ENCODE data around the gene PHTF2.
A peak's percentile ranks its signal among the peaks of the same experiment; 100 is the strongest.
"Not testable (repeated sequence)": the region's sequence is repeated elsewhere in the genome, so short reads cannot be mapped to it uniquely, and the experiment has no call there.

The PHTF2 gene

DNA sequence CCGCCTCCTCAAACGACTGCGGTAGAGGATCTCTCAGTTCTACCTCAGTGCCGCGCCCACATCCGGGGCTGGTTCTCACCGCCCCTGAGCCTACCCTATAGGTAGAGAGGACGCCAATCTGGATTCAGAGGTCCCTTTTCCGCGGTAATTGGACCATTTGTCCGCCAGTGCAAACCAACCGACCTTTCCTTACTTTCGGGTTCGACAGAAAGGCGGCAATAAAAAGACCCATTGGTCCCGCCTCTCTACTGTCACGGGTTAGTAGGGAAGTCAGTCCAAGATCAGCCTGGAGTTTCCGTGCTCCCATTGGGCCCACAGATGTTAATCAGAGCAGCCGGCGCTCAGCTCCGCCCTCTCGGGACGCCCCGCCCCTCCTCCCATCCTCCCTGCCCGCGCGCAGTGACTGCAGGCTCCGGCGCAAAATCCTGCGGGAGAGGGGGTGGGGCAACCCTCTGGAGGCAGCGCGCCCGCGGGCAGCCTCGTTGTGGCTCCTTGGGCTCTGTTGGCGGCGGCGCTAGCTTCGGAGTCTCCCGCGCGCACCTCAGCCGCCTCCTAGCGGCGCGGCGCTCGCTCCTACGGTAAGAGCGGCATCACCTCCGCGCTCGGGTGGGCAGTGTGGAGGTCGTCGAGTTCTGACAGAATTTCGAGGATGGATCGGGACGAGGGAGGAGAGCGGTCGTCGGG, at the start of gene PHTF2, which contains the start of gene TMEM60:
PHTF2 (plus strand) TSS at position 380 of the 684 bp plus-strand sequence.
TMEM60 (minus strand) TSS at position 41 of the 684 bp plus-strand sequence. CDS start 4,061 bp downstream, outside the sequence.
- DNase-seq = peak; percentile 88 to 93

DNA sequence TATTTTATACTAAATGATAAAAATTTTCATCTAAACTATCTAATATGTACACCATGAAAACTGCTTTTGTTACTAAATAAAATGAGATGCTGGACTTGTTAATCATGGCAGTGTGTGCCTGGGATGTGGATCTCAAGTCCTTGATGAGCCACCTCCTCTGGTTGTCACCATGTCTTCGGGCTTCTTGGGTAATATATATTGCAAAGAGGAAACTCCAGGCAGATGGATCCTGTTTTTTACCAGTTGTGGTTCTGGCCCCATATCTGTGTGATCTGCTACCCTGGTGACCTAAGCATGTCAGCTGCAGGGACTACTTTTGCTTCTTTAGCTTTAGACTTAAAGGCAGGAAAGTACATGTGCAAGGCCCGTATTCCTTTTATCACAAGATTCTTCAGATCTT, 46.6 kb upstream of the PHTF2 start:
- DNase-seq = no peak

DNA sequence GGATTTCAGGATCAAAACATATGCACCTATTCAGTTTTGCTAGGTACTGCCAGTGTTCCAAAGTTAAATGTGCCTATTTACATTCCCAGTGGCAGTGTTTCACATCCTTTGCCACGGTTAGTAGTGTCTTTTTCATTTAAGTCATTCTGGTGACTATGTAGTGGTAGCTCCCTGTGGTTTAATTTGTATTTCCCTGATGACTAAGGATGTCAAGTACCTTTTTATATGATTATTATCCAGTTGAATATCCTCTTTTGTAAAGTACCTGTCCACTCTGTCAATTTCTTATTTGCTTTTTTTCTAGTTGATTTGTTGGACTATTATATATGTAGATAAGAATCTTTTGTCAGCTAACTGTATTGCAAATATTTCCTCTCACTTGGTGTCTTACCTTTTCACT, 45.4 kb upstream of the PHTF2 start:
- no peak for DNase-seq

DNA sequence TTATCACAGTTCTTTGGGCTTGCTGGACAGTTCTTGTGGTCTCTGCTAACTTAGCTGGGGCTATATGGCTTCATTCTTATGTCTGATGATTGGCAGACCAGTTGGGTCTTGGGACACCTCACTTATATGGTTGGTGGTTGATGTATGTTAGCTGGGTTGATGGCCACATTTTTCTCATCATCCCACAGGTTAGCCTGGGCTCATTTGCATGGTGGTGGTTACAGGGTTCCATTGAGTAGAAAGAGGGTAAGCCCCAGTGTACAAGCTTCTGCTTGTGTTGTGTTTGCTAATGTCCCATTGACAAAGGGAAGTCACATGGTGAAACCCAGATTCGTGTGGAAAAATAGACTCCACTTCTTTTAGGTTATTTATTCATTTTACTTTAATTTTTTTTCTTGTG, 41.0 kb upstream of the PHTF2 start:
- DNase-seq = no peak

DNA sequence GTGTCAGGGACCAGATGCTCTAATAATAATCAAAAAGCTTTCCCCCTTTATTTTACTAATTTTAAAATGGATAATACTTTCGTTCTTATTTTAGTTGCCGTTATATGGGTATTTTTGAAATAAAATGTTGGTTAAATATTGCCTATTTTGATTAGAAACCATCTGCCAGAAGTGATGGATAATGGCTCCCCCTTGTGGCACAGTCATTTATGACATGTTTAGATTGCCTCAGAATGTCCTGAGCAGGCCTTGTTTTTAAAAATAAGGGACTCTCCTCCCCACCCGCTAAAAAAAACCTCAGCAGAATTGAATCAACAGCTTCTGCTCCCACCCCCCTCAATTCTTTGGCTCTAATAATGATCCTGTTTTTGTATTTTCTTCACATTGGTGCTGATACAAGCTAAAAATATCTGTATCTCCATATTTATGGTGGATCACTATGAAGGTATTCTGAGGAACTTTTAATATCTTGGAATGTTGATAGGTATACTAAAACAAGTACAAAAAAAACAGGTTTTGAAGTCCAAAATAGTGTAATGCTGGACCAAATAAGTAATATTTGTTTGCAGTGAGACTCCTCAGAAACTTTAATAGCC, 39.2 kb upstream of the PHTF2 start:
- DNase-seq = peak; percentile 33 to 49

DNA sequence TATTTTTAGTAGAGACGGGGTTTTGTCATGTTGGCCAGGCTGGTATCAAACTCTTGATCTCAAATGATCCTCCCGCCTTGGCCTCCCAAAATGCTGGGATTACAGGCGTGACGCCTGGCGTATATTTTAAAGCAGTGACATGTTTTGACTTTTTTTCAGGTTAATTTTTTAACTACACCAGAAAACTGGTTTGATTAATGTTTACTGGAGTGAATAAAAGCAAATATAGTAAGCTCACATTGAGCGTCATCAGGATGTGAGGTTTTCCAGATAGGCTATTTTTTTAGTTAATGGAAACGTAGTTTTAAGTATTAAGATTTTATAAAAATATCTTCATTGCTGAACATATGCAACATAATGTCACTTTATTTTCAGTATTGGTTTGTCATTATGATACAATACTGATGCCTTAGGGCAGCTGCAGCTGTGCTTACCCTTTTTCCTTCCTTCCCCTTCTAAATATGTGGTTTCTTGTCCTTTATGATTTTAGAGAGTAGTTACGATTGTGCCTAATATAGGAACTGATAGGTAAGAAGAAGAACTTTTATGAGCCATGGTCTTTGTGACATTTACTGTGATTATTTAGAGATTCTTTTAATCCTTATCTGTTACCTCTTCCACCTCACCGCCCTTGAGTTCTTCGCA, 37.6 kb upstream of the PHTF2 start:
- no peak for DNase-seq

DNA sequence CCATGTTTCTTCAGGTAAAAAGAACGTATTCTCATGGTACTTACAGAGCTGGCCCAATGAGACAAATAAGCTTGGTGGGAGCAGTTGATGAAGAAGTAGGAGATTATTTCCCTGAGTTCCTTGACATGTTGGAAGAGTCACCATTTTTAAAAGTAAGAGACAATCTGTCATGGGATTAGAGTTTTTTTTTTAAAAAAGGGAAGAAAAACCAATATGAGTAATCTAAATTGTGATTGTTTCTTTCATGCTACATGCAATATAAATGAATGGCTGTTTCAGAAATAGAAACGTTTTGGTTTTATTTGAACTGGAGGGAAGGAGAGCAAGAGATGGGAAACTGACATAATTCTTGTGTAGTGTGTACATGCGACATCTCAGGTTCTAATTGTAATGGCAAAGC, 33.1 kb upstream of the PHTF2 start:
- DNase-seq = no peak

DNA sequence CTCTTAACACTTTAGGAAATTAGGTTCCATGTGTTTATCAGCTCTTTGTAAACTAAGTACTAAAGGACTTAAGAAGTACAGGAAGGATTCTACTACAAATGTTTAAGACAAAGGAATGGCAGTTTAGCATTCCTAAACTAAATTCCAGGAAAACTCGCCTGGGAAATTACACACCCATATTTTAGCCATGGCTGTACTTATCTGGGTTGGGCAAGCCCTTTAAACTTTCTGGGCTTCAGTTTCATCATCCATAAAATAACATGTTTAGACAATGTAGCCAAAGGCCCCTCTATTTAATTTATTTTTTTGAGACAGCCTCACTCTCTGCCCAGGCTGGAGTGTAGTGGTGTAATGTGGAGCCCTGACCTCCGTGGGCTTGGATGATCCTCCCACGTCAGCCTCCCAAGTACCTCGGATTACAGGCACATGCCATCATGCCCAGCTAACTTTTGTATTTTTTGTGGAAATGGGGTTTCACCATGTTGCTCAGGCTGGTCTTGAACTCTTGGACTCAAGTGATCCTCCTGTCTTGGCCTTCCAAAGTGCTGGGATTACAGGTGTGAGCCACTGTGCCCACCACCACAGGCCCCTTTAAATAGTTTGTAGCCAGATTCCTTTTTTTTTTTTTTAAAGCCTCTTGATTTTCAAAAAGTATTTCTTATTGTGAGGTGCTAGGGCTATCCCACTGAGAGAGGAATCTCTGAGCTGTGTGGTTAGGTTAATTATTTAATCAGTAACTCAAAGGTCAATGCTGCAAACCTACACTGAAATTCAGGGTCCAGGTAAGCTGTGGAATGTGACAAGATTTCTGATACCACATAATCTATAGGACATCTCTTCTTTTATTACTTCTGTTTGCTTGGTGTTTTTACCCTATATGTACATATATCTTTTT, 32.4 kb upstream of the PHTF2 start:
- DNase-seq = no peak

DNA sequence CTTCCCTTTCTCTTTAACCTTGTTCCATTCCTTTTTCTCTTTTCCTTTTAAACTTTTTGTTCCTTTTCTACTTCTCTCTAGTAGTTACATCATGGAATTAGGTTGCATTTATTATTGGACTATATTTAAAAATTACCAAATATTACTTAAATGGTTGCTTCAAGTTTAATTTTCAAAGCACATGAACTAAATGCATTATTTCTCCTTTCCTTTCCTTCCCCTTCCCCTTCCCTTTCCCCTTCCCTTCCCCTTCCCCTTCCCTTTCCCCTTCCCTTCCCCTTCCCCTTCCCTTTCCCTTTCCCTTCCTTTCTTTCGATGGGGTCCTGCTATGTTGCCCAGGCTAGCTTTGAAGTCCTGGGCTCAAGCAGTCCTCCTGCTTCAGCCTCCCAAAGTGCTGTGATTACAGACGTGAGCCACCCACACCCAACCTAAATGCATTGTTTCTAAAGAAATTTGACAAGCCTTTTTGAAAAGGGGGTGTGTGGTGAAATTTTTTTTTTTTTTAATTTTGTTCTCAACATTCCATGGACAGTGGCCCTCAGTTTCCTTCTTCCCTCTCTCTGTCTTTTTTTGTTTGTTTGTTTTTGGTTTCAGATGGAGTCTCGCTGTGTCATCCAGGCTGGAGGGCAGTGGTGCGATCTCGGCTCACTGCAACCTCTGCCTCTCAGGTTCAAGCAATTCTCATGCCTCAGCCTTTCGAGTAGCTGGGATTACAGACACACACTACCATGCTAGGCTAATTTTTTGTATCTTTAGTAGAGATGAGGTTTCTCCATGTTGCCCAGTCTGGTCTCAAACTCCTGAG, 31.6 kb upstream of the PHTF2 start:
- DNase-seq = no peak

DNA sequence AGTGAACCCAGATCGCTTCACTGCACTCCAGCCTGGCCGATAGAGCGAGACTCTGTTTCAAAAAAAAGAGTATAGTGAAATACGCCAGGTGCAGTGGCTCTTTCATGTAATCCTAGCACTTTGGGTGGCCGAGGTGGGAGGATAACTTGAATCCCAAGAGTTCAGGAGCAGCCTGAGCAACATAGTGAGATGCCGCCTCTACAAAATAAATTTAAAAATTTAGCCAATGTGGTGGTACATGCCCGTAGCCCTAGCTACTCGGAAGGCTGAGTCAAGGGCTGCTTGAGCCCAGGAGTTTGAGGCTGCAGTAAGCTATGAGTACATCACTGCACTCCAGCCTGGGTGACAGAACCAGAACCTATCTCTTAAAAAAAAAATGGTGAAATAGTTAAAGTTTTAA, 28.3 kb upstream of the PHTF2 start:
- DNase-seq = no peak

DNA sequence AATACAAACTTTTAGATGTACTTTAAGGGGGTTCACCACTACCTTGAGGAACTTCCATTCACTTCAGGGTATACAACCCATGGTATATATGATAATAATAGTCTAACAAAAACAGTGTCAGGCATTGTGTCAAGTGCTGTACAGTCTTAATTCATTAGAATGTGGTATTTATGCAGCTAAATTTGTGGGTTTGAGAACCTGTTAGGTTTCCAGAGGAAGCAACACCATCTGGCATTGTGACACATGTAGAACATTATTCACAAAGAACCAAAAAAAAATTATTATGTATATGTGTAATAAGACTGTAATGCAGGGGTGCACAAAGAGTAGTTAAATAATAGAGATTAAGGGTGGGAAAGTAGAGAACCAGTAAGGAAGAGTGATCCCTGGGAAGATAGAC, 26.7 kb upstream of the PHTF2 start:
- no peak for DNase-seq

DNA sequence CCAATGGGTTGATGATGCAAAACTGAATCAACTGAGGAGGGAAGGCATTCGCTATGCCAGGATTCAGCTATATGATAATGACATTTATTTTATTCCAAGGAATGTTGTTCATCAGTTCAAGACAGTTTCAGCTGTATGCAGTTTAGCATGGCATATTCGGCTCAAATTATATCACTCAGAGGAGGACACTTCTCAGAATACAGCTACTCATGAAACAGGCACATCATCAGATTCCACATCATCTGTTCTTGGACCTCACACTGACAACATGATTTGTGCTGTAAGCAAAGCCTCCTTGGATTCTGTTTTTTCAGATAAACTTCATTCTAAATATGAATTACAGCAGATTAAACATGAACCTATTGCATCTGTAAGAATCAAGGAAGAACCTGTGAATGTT, 20.0 kb upstream of the PHTF2 start:
- DNase-seq = no peak

DNA sequence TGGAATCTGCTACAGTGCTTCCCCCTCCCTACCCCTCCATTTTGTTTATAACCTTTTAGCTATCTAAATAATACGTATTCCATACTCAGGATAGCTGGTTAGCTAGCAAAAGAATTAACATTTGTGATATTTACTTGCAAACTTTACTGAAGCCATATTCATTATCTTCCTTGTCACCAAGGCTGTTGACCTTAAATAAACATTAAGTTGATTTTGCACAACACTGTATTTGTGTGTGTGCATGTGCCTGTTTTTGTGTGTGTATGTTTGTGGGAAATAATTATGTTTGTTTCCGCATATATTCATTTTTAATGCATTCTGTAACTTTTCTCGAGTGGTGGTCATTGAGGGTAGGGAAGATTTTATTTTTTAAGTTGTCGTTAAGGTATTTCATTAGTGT, 16.2 kb upstream of the PHTF2 start:
- no peak for DNase-seq

DNA sequence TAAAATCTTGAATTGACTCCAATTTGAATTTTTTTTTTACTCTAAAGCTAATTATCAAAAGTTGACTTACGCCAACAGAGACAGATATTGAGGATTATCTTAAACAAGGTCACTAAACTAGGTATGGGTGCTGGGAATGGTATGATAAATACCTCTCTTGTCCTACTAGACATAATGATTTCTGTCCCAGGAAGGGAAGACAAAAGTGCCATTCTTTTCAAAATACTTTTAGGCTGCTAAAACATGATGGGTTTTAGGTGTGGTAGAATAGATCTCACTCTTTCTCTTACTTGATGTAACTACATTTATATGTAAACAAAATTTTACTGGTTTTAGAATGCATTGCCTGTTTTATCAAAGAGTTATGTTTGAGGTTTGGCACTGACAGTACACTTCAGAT, 15.5 kb upstream of the PHTF2 start:
- no peak for DNase-seq

DNA sequence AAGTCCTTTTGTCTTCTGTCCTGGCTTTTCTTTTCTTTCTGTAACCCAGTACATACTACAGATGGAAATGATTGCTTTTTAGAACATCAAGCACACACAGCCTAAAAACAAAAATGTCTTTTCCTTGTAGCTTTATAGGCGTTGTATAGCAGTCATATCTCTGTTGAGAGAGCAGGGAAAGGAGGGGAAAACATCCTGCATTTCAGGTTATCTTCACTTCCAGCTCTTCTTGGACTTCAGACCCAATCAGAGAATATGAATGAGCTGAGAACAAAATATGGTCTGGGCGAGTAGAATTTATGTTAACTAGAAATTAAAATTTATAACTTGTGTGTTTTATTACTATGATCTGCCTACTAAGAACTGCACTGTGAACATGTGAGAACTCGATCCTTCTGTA, 15.0 kb upstream of the PHTF2 start:
- no peak for DNase-seq

DNA sequence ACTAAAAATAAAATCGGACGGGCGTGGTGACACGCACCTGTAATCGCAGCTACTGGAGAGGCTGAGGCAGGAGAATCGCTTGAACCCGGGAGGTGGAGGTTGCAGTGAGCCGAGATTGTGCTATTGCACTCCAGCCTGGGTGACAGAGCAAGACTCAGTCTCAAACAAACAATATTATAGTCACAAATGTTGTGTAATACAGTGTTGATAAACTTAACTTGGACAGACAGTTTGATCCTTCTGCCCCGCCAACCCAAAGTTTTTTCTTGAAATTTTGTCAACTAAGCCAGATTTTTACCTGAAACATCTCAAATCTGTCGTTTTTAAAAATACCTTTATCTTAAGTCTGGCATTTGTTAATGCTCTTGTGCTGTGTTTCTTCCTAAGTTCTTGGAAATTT, 14.1 kb upstream of the PHTF2 start:
- DNase-seq = not testable (repeated sequence)

DNA sequence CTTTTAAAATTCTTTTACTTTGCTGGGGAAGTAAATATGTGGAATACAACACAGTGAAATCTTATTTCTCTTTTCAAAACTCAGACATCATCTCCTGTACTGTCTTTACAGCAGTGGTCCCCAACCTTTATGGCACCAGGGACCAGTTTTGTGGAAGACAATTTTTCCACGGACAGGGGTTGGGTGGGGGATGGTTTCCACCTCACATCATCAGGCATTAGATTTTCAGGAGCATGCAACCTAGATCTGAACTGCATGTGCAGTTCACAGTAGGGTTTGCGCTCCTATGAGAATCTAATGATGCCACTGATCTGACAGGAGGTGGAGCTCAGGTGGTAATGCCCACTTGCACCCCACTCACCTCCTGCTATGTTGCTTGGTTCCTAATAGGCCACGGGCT, 12.6 kb upstream of the PHTF2 start:
- no peak for DNase-seq

DNA sequence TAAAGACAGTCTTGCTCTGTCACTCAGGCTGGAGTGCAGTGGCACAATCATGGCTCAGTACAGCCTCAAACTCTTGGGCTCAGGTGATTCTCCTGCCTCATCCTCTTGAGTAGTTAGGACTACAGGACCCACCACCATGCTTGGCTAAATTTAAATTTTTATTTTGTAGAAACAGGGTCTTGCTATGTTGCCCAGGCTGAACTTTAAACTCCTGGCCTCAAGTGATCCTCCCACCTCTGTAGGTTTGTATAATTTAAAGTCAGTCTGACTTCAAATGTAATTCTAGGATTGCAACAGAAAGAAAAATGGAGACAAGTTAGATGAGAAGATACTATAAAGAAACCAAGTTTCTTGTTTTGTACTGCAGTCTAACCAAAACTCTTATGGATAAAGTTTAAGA, 11.8 kb upstream of the PHTF2 start:
- no peak for DNase-seq

DNA sequence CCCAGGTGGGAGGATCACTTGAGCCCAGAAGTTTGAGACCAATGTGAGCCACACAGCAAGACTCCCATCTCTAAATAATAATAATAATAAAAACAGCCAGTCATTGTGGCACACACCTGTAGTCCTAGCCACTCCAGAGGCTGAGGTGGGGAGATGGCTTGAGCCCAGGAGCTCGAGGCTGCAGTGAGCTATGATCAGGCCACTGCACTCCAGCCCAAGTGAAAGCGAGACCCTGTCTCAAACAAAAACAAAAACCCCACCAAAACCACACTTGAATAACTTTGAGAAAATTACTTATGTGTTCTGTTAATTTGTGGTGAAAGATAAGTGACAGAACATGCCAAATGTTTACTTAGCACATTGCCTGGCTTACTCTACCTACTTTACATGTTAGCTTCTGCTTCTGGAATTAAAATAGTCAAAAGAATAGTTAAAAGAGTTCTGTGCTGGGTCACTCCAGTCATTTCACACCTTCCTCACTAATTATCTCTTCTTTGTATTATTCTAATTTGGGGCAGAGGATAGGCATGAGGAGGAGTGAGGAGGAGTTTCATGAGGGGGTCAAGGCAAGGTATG, 10.2 kb upstream of the PHTF2 start:
- no peak for DNase-seq

DNA sequence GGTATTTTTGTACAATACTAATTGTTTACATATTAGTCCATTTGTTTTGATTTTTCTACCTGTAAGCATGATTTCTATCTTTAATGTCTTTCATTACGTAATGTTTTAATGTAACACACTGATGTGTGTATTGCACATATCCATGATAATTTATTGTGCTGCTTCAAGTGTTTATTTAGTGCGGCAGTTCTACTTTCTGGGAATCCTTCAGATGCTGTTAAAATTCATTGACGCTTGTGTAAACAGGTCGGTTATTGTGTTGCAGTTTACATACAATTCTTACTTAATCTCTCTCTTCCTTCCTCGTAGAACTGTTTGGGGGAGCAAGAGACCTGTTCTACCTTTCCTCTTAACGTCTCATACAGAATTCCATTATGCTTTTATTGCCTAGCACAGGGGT, 7.2 kb upstream of the PHTF2 start:
- no peak for DNase-seq

DNA sequence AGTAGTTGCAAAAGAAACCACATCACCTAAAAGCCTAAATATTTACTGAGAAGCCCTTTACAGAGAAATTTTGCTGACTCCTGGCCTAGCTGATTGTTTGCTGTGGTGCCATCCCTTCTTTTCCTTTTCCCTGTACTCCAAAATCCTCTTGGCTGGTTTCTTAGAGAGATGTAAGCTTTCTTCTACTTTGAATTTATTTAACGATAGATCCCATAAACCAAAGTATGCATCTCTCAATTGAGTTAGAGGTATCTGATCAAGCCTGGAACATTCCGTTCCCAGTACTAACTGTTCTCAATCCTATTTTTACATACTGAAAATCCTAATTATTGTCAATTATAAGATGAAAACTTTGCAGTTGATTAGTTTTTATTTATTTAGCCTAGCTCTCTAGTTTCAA, 6.6 kb upstream of the PHTF2 start:
- no peak for DNase-seq

DNA sequence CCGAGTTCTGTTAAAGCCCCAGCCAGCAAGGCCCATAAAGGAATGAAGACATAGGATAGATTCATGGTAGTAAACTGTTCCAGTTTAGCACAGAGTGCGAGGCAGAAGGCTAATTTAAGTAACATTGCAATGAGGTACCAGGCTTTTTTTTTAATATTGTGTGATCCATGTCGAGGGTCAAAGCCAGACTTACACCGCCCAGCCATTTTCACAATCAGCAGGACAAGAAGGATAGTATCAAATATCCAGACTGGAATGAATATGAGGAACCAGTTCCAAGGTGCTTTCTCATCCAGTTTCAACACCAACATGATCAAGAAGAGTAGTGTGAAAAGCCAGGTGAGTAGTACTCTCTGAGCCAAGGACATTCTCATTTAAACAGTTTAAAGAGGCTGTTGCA, 4.6 kb upstream of the PHTF2 start:
- DNase-seq = no peak
